IPS-20b (cell line): ENCODE measurements around the gene IRAK1.

Source experiments
- H3K27ac ChIP-seq: one replicate; pipeline ENCODE4 v1.5.1; 2013; ENCODE audit warnings: low read length
- H3K27me3 ChIP-seq: 2 replicates; pipeline ENCODE4 v1.6.1; 2013; ENCODE audit warnings: mild to moderate bottlenecking, low read length, inconsistent platforms; ENCODE audit not compliant: insufficient read depth
- H3K36me3 ChIP-seq: 2 replicates; pipeline ENCODE4 v1.6.1; 2013; ENCODE audit warnings: low read depth, mild to moderate bottlenecking, inconsistent platforms, low read length, moderate library complexity; ENCODE audit not compliant: insufficient read depth
- H3K4me1 ChIP-seq: 2 replicates; pipeline ENCODE4 v1.6.1; 2013; ENCODE audit warnings: mild to moderate bottlenecking, control low read depth, inconsistent platforms, low read length, moderate library complexity; ENCODE audit not compliant: insufficient read depth
- H3K4me3 ChIP-seq: 2 replicates; pipeline ENCODE4 v1.5.1; 2013; ENCODE audit warnings: mild to moderate bottlenecking, low read length, inconsistent platforms
- H3K9ac ChIP-seq: 2 replicates; pipeline ENCODE4 v1.6.1; 2013; ENCODE audit warnings: low read depth, mild to moderate bottlenecking, inconsistent platforms, low read length, moderate library complexity
- H3K9me3 ChIP-seq: 2 replicates; pipeline ENCODE4 v1.6.1; 2013; ENCODE audit warnings: mild to moderate bottlenecking, low read depth, low read length, inconsistent platforms; ENCODE audit not compliant: insufficient read depth

The IRAK1 gene

DNA sequence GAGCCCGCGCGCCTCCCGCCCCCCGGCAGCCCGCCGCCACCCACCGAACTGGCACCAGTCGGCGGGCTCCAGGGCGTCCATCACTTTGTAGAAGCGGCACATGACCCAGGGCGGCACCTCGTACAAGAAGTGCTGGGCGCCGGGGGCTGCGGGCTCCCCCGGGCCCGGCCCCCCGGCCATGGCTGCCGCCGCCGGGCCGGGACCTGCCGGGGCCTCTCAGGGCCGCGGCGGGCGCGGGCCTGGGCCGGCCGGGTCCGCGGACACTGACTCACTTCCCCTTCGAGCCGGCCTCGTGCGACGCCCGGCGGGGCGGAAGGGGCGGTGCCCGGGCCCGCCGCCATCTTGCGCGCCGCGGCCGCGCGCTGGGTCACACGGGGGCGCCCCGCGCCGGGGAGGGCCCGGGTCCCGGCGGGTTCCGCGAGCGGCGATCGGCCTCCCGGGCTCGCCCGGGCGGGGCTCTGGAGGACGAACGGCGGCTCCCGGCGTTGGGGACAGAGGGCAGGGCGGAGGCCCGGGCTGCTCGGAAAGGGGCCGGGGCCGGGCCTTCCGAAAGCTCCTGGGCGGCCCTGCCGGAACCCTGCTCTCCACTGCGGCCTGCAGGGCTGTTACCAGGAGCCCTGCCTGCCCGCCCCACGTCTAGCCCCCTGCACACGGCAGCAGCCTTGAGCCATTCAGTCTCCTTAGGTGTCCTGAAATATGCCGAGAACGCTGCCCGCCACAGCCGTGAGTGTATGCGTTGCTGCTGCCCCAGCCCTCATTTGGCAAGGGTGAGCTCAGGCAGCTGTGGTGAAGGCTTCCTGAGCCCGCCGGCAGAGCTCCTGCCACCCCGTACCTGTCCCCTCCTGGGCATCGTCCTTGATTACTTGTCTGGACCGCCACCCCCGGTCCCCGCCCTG is at the start of gene IRAK1:
TSS of gene IRAK1 (minus strand) at position 270 of the 896 bp plus-strand sequence. CDS start at position 180, 90 bp downstream.
- no peak within 1 kb of the TSS for H3K27ac ChIP-seq

GRCh38 chrX:154068560-154068959 is 48.9 kb upstream of the IRAK1 start:
- no peak overlapping the region for H3K4me3 ChIP-seq
- no peak overlapping the region for H3K9ac ChIP-seq
- H3K9me3 ChIP-seq, result no peaks in the 10 kb centered on the region
- no peak overlapping the region for H3K27ac ChIP-seq
- no peaks in the 10 kb centered on the region for H3K27me3 ChIP-seq
- no peaks in the 10 kb centered on the region for H3K4me1 ChIP-seq
- H3K36me3 ChIP-seq, result no peaks in the 10 kb centered on the region

More for the DNA sequence above, at the start of gene IRAK1:
- Histone ChIP-seq H3K27me3 (no peaks in the 10 kb centered on the region), H3K4me1 (peaks cover 12% of the 10 kb centered on the region; the same call in 1 of the 2 replicates), H3K4me3 (peak within 1 kb of the TSS; percentile 52), H3K9ac (peak within 1 kb of the TSS; percentile 67; the same call in 1 of the 2 replicates), H3K9me3 (no peaks in the 10 kb centered on the region), H3K36me3 (peaks cover 9% of the 10 kb centered on the region; the same call in 1 of the 2 replicates)

- no peaks in the 10 kb centered on the region for H3K9me3 ChIP-seq
- H3K4me3 ChIP-seq, result no peak overlapping the region
- H3K9ac ChIP-seq, result no peak overlapping the region
- H3K27ac ChIP-seq, result no peak overlapping the region
- H3K4me1 ChIP-seq, result no peaks in the 10 kb centered on the region; the same call in 1 of the 2 replicates
- no peaks in the 10 kb centered on the region for H3K27me3 ChIP-seq
- no peaks in the 10 kb centered on the region for H3K36me3 ChIP-seq
Measured at GRCh38 chrX:154064637-154065435, 45.1 kb upstream of the IRAK1 start.

GRCh38 chrX:154063234-154063633 is 43.5 kb upstream of the IRAK1 start:
- H3K9ac ChIP-seq, result no peak overlapping the region
- no peaks in the 10 kb centered on the region; the same call in 1 of the 2 replicates for H3K4me1 ChIP-seq
- H3K27me3 ChIP-seq, result no peaks in the 10 kb centered on the region
- peaks cover 5% of the 10 kb centered on the region; the same call in 1 of the 2 replicates for H3K36me3 ChIP-seq
- H3K27ac ChIP-seq, result no peak overlapping the region
- H3K9me3 ChIP-seq, result no peaks in the 10 kb centered on the region
- no peak overlapping the region for H3K4me3 ChIP-seq

DNA sequence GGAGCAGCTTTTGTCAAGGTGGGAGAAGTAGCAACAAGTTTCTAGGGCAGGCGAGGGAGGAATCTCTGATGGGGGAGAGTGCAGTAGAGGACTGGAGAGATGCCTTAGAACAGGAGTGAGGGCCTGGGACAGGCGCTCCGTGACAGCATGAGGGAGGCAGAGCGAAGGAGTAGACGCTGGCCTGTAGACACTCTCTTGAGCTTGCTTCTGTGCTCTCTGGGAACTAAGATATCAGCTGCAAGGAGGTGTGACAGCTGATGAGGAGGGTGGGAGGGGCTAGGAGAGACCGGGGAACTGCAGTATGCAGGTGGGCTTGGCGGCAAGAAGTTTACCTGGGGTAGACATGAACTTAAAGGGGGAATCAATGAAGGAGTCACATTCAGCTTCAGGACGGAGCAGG is 42.1 kb upstream of the IRAK1 start:
- Histone ChIP-seq H3K4me3 (no peak overlapping the region), H3K9me3 (no peaks in the 10 kb centered on the region), H3K27me3 (no peaks in the 10 kb centered on the region), H3K9ac (no peak overlapping the region), H3K27ac (no peak overlapping the region), H3K36me3 (peaks cover 13% of the 10 kb centered on the region; the same call in 1 of the 2 replicates), H3K4me1 (no peaks in the 10 kb centered on the region; the same call in 1 of the 2 replicates)

GRCh38 chrX:154059729-154060245 is 40.1 kb upstream of the IRAK1 start:
- no peaks in the 10 kb centered on the region for H3K27me3 ChIP-seq
- H3K36me3 ChIP-seq, result peaks cover 15% of the 10 kb centered on the region; the same call in 1 of the 2 replicates
- no peaks in the 10 kb centered on the region for H3K9me3 ChIP-seq
- H3K4me1 ChIP-seq, result no peaks in the 10 kb centered on the region; the same call in 1 of the 2 replicates
- H3K9ac ChIP-seq, result no peak overlapping the region
- H3K4me3 ChIP-seq, result no peak overlapping the region
- H3K27ac ChIP-seq, result no peak overlapping the region

- Histone ChIP-seq H3K4me1 (no peaks in the 10 kb centered on the region; the same call in 1 of the 2 replicates), H3K27ac (no peak overlapping the region), H3K36me3 (peaks cover 15% of the 10 kb centered on the region; the same call in 1 of the 2 replicates)
Measured at GRCh38 chrX:154059231-154059630, 39.5 kb upstream of the IRAK1 start.

GRCh38 chrX:154058214-154058997 is 38.7 kb upstream of the IRAK1 start:
- Histone ChIP-seq H3K36me3 (peaks cover 15% of the 10 kb centered on the region; the same call in 1 of the 2 replicates), H3K4me1 (no peaks in the 10 kb centered on the region; the same call in 1 of the 2 replicates), H3K27ac (no peak overlapping the region), H3K9me3 (no peaks in the 10 kb centered on the region), H3K4me3 (no peak overlapping the region), H3K27me3 (no peaks in the 10 kb centered on the region), H3K9ac (no peak overlapping the region)

More at GRCh38 chrX:154059231-154059630, 39.5 kb upstream of the IRAK1 start:
- Histone ChIP-seq H3K9ac (no peak overlapping the region), H3K27me3 (no peaks in the 10 kb centered on the region), H3K9me3 (no peaks in the 10 kb centered on the region), H3K4me3 (no peak overlapping the region)

- Histone ChIP-seq H3K36me3 (peaks cover 15% of the 10 kb centered on the region; the same call in 1 of the 2 replicates), H3K4me1 (no peaks in the 10 kb centered on the region; the same call in 1 of the 2 replicates), H3K4me3 (no peak overlapping the region), H3K27ac (no peak overlapping the region), H3K27me3 (no peaks in the 10 kb centered on the region), H3K9me3 (no peaks in the 10 kb centered on the region), H3K9ac (no peak overlapping the region)
Measured at GRCh38 chrX:154057791-154058190, 38.1 kb upstream of the IRAK1 start.

- no peaks in the 10 kb centered on the region for H3K27me3 ChIP-seq
- H3K9ac ChIP-seq, result no peak overlapping the region
- H3K4me3 ChIP-seq, result no peak overlapping the region
- no peaks in the 10 kb centered on the region; the same call in 1 of the 2 replicates for H3K4me1 ChIP-seq
- no peak overlapping the region for H3K27ac ChIP-seq
- peaks cover 15% of the 10 kb centered on the region; the same call in 1 of the 2 replicates for H3K36me3 ChIP-seq
- no peaks in the 10 kb centered on the region for H3K9me3 ChIP-seq
Measured at GRCh38 chrX:154056770-154057241, 37.1 kb upstream of the IRAK1 start.
